Psoas muscle (tissue), 8 donors: Measurements from ENCODE around the gene TSPAN9. TPM values are rescaled to one million over a fixed set of nuclear protein-coding genes. Genes with fewer than 3 reads are reported as not detected.

Experiments used
- ATAC-seq, 4 donors: fragments of 200-7000 bp; cut with Tn5 transposase; one replicate each; pipeline ENCODE4 v1.9.1; 2020; ENCODE audit warnings: moderate library complexity in 3 of 4, mild to moderate bottlenecking in 2 of 4
- DNase-seq, 2 donors: peaks; one replicate each; pipeline ENCODE4 v3.0.0-alpha.2; 2020
- H3K27ac ChIP-seq: fragments of 200-600 bp; one replicate; pipeline ENCODE4 v1.8.0; 2022
- H3K27me3 ChIP-seq, 3 donors: fragments of 200-600 bp in 1 of 3; one replicate each; pipeline versions ENCODE4 v1.6.1 to v1.8.0; 2013 to 2022; ENCODE audit warnings: low read length in 2 of 3, mild to moderate bottlenecking in 2 of 3, moderate library complexity in 1 of 3; ENCODE audit not compliant: insufficient read depth in 3 of 3
- H3K36me3 ChIP-seq, 2 donors: fragments of 200-600 bp in 1 of 2; one replicate each; pipeline versions ENCODE4 v1.6.1 to v1.8.0; 2013 to 2022; ENCODE audit warnings: low read depth in 1 of 2, mild to moderate bottlenecking in 1 of 2, moderate library complexity in 1 of 2; ENCODE audit not compliant: insufficient read depth in 1 of 2
- H3K4me1 ChIP-seq: fragments of 200-600 bp; one replicate; pipeline ENCODE4 v1.8.0; 2022
- H3K4me3 ChIP-seq: fragments of 200-600 bp; one replicate; pipeline ENCODE4 v1.8.0; 2022; ENCODE audit warnings: mild to moderate bottlenecking
- H3K9me3 ChIP-seq: fragments of 200-600 bp; one replicate; pipeline ENCODE4 v1.8.0; 2022
- CTCF ChIP-seq: fragments of 200-600 bp; IDR thresholded peaks from one replicate; pipeline ENCODE4 v1.8.0; 2022; ENCODE audit warnings: antibody characterized with exemption
- WGBS, 3 donors: extraction: QIAGEN DNeasy Blood & Tissue Kit; methylation state at CpG; one replicate each; pipeline versions ENCODE4 v1.1.6 to v1.1.7; 2013; 5-methylcytosine and 5-hydroxymethylcytosine counted together
- intact Hi-C, 2 donors: fragments of 100-400 bp; cut with DNase I; formaldehyde crosslinking; loops; one replicate each; pipeline versions ENCODE4 v1.11.0 to v1.14.2; 2022
- polyA plus RNA-seq, 3 donors: library from polyadenylated mRNA; stranded (reverse); fragments of 200-250 nt; gene quantifications; one replicate each; pipeline ENCODE4 v1.2.3, GENCODE V29; 2013
- total RNA-seq, 4 donors: library from RNA; stranded (reverse); fragmentation: NEBNext Ultra II Directional in 2 of 4; extraction: Animal tissue kit (Norgen Biotek cat#: 25700) in 2 of 4; gene quantifications; one replicate each; pipeline versions ENCODE4 v1.2.1 to v1.2.4, GENCODE V29; 2021 to 2023
- donor health status: healthy with polysubstance abuse.
- donor health status: DM: no; HTN: no; CAD: no; lungs with moderate emphysema.
- donor health status: Bipolar disorder and iron deficiency.
- donor health status: healthy.
- donor health status: DM: yes; HTN: yes; CAD: no.
- donor health status: DM: no; HTN: no; CAD: no.
- donor health status: DM: no; HTN: no; CAD: no.
- donor health status: DM: yes; HTN: yes; CAD: no.

TSPAN9 gene
- total and polyA plus RNA-seq, 7 donors, result 6.4 to 28.0 (median 11.6) TPM

GRCh38 chr12:3140284-3140683 is 63.1 kb downstream of the TSPAN9 start:
- Histone ChIP-seq H3K27me3 (no peaks in the 10 kb centered on the region), H3K36me3 (no peaks in the 10 kb centered on the region), H3K9me3 (no peaks in the 10 kb centered on the region), H3K27ac (no peak overlapping the region), H3K4me3 (no peak overlapping the region), H3K4me1 (peaks cover 26% of the 10 kb centered on the region)
- DNase-seq (no peak), ATAC-seq (no peak)
- intact Hi-C loops, result no loop called here
- 60 to 81% (median 69%) methylated on average over 9 of the region's 9 CpGs for WGBS, 3 donors
- no peak for TF ChIP-seq CTCF

DNA sequence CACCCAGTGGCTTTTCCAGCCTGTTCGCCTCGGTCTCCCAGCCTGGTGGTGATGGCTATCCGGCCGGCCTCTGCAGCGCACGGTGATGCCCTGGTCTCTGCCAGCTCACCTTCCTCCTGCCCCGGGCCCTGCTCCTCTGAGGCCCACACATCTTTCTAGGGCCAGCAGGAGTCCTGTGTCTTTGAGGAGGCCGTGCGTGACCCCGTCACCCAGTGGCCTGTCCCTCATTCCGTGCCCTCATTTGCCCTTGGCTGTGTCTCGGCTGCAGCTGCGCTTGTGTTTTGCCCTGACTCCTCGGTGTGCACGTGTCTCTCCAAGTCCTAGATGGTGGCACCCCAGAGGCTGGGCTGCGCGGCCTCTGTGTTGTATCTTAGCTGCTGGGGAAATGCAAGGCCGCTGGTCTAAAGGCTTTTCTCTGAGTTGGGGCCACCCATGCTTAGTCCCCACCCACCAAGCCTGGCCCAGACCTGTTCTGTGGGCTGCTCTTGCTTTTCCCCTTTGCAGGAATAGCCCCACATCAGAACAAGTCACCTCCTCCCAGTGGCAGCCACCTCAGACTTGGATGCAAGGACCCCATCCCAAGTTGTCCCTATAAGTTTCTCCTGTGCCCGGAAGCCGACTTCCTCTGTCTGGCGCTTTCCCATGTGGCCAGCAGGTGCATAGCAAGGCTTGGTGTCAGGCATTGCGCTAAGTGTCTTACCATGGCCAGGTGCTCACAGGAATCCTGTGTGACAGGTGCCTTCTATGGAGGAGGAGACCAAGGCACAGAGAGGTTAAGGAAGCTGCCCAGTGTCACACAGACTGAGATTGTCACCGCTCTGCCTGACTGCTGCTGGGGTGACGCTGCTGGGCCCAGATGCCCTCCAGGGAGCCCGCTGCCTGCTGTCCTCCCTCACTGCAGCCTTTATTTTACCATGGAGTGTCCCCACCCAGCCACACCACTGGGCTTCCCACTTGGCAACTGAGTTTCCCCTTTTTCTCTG is 64.5 kb downstream of the TSPAN9 start:
- peaks cover 27% of the 10 kb centered on the region for H3K4me1 ChIP-seq
- H3K27ac ChIP-seq, result no peak overlapping the region
- intact Hi-C loops, result no loop called here
- no peak overlapping the region for H3K4me3 ChIP-seq
- no peaks in the 10 kb centered on the region for H3K27me3 ChIP-seq
- peak; percentile 64 to 85 (median 82) for ATAC-seq
- 33 to 42% (median 34%) methylated on average over 24 to 25 of the region's 25 CpGs for WGBS, 3 donors
- peak in 1 of 2 donors; percentile 66 for DNase-seq
- no peaks in the 10 kb centered on the region for H3K36me3 ChIP-seq
- H3K9me3 ChIP-seq, result no peaks in the 10 kb centered on the region
- TF ChIP-seq CTCF, result no peak

DNA sequence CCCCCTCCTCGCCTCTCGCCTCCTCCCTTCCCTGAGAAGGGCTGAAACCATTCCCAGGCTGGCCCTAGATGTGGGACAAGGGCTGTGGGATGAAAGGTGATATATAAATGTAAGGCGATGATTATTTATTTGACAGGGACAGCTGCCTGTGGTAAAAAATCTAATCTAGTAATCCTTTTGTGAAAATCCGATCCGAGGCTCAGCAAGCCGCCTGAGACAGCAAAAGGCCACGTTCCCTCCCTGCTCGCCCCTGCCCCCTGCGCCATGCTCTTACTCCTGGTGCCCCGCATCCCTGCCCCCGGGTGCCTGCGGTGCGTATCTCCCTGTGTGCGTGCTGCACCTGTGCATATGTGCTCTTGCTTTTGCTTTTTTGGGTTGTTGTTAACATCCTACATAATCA is 65.2 kb downstream of the TSPAN9 start:
- no peak for TF ChIP-seq CTCF
- DNase-seq, result no peak
- intact Hi-C loops, result no loop called here
- Histone ChIP-seq H3K9me3 (no peaks in the 10 kb centered on the region), H3K4me1 (peaks cover 19% of the 10 kb centered on the region), H3K27me3 (no peaks in the 10 kb centered on the region), H3K36me3 (no peaks in the 10 kb centered on the region), H3K27ac (no peak overlapping the region), H3K4me3 (no peak overlapping the region)
- ATAC-seq, result peak in 1 of 4 donors; percentile 49
- WGBS, 3 donors, result 65 to 79% (median 68%) methylated on average over 13 to 14 of the region's 14 CpGs

GRCh38 chr12:3144495-3144894 is 67.3 kb downstream of the TSPAN9 start:
- DNase-seq (no peak), ATAC-seq (no peak)
- Histone ChIP-seq H3K4me1 (peaks cover 30% of the 10 kb centered on the region), H3K27ac (no peak overlapping the region), H3K9me3 (no peaks in the 10 kb centered on the region), H3K4me3 (no peak overlapping the region), H3K27me3 (no peaks in the 10 kb centered on the region), H3K36me3 (no peaks in the 10 kb centered on the region)
- WGBS, 3 donors, result 91 to 96% (median 96%) methylated on average over 7 of the region's 7 CpGs
- TF ChIP-seq CTCF, result no peak
- intact Hi-C loops, result no loop called here
